Smooth muscle cell (in vitro differentiated cells): ENCODE results near the gene CREG1. TPM values are rescaled to one million over a fixed set of nuclear protein-coding genes. Genes with fewer than 3 reads are reported as not detected.

ENCODE experiments used
- DNase-seq: peaks from one replicate; lab custom pipeline; 2025; ENCODE audit not compliant: unreplicated experiment; lab: John Stamatoyannopoulos, UW
- H2AFZ ChIP-seq: fragments of 200-600 bp; sonication (generic); 2 replicates; pipeline ENCODE4 v1.6.0; 2016; ENCODE audit warnings: antibody characterized with exemption, low read depth, mild to moderate bottlenecking
- H3F3A ChIP-seq: fragments of 200-600 bp; sonication (generic); 2 replicates; pipeline ENCODE4 v1.6.0; 2017; ENCODE audit warnings: antibody characterized with exemption, low read depth
- H3K27ac ChIP-seq: fragments of 200-600 bp; sonication (generic); 2 replicates; pipeline ENCODE4 v1.5.1; 2016; ENCODE audit warnings: low read depth, mild to moderate bottlenecking
- H3K27me3 ChIP-seq: fragments of 200-600 bp; sonication (generic); 2 replicates; pipeline ENCODE4 v1.6.1; 2016; ENCODE audit warnings: low read depth, mild to moderate bottlenecking
- H3K36me3 ChIP-seq: fragments of 200-600 bp; sonication (generic); 2 replicates; pipeline ENCODE4 v1.5.1; 2016; ENCODE audit warnings: low read depth
- H3K4me1 ChIP-seq: fragments of 200-600 bp; sonication (generic); 2 replicates; pipeline ENCODE4 v1.5.1; 2016; ENCODE audit warnings: low read depth
- H3K4me2 ChIP-seq: fragments of 200-600 bp; sonication (generic); 2 replicates; pipeline ENCODE4 v1.6.0; 2016; ENCODE audit warnings: mild to moderate bottlenecking
- H3K4me3 ChIP-seq: fragments of 200-600 bp; sonication (generic); 2 replicates; pipeline ENCODE4 v1.5.1; 2016; ENCODE audit warnings: mild to moderate bottlenecking
- H3K79me2 ChIP-seq: fragments of 200-600 bp; sonication (generic); 2 replicates; pipeline ENCODE4 v1.6.0; 2016; ENCODE audit warnings: low read depth, mild to moderate bottlenecking
- H3K9ac ChIP-seq: fragments of 200-600 bp; sonication (generic); 2 replicates; pipeline ENCODE4 v1.6.0; 2016; ENCODE audit warnings: low read depth
- H3K9me3 ChIP-seq: fragments of 200-600 bp; sonication (generic); replicated peaks from 2 replicates; pipeline ENCODE4 v1.5.1; 2016; ENCODE audit warnings: low read depth
- H4K20me1 ChIP-seq: fragments of 200-600 bp; sonication (generic); 2 replicates; pipeline ENCODE4 v1.6.0; 2016; ENCODE audit warnings: low read depth
- CTCF ChIP-seq: fragments of 200-600 bp; sonication (generic); IDR thresholded peaks from 2 replicates; pipeline ENCODE4 v1.5.1; 2017; ENCODE audit warnings: borderline replicate concordance, mild to moderate bottlenecking, antibody characterized with exemption; ENCODE audit not compliant: insufficient read depth, poor library complexity, severe bottlenecking
- WGBS: methylation state at CpG from one replicate; pipeline ENCODE4 v1.1.7; 2016; ENCODE audit warnings: low lambda C conversion rate; 5-methylcytosine and 5-hydroxymethylcytosine counted together
- polyA plus RNA-seq: library from polyadenylated mRNA; unstranded; fragments of >200 nt; fragmentation: Nextera tagmentation; extraction: Ambion mirVana; gene quantifications from 2 replicates; pipeline ENCODE4 v1.2.1, GENCODE V29; 2016
- total RNA-seq: library from RNA; depleted of rRNA; stranded (reverse); fragments of >200 nt; gene quantifications from 2 replicates; pipeline ENCODE4 v1.2.3, GENCODE V29; 2014

Gene CREG1
- total and polyA plus RNA-seq, 2 experiments from 2014 or later = 43.1 to 80.0 TPM

DNA sequence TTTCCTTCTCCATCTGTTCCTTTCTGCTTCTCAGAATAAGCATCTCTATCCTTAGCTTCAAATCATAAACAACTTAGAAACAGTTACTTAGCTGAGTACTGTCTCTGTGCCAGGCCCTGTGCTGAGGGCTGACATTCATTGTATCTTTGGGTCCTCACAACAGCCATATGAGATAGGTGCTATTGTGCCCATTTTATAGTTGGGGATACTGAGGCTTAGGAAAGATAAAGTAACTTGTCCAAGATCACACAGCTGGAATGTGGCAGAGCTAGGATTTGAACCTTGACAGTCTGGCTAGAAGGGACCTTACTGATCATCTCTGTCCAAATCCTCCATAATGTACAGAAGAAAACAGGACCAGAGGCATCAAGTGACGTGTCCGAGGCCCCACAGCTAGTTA is 60.2 kb downstream of the CREG1 start:
- Histone ChIP-seq H2AFZ (no peak overlapping the region), H3K9ac (no peak overlapping the region), H3K79me2 (no peaks in the 10 kb centered on the region), H3F3A (no peaks in the 10 kb centered on the region), H3K27ac (no peak overlapping the region), H3K4me1 (peaks cover 30% of the 10 kb centered on the region), H4K20me1 (no peaks in the 10 kb centered on the region), H3K4me2 (no peak overlapping the region), H3K9me3 (no peaks in the 10 kb centered on the region), H3K27me3 (no peaks in the 10 kb centered on the region), H3K4me3 (no peak overlapping the region), H3K36me3 (no peaks in the 10 kb centered on the region)
- no peak for DNase-seq
- no peak for TF ChIP-seq CTCF
- 97% methylated on average over 2 of the region's 2 CpGs for WGBS

DNA sequence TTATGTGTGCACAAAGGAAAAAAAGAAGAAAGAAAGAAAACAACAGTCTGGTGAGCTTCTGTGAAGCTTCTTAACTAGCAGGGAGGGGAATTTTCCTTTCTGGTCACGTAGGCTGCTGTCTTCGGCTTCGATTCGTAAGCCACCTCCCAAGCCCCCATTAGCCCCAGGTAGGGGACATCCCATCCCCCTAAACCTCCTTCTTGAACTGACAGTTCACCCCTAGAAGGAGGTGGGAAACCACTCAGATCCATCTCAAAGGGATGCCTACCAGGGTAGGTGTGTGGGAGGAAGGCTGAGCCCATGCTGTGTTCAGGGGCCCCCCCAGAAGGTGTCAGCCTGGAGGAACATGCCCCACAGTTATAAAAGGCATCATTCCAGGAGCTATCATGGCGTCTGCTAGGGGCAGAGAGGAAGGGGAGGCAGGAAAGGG is 61.1 kb downstream of the CREG1 start:
- no peaks in the 10 kb centered on the region for H3K36me3 ChIP-seq
- no peak for DNase-seq
- H3F3A ChIP-seq = no peaks in the 10 kb centered on the region
- no peaks in the 10 kb centered on the region for H4K20me1 ChIP-seq
- H3K9ac ChIP-seq = no peak overlapping the region
- H3K79me2 ChIP-seq = no peaks in the 10 kb centered on the region
- H3K4me2 ChIP-seq = no peak overlapping the region
- peaks cover 35% of the 10 kb centered on the region for H3K4me1 ChIP-seq
- H3K27ac ChIP-seq = no peak overlapping the region
- H3K4me3 ChIP-seq = no peak overlapping the region
- no peaks in the 10 kb centered on the region for H3K9me3 ChIP-seq
- no peak overlapping the region for H2AFZ ChIP-seq
- H3K27me3 ChIP-seq = no peaks in the 10 kb centered on the region
- 80% methylated on average over 5 of the region's 5 CpGs for WGBS
- TF ChIP-seq CTCF = no peak

DNA sequence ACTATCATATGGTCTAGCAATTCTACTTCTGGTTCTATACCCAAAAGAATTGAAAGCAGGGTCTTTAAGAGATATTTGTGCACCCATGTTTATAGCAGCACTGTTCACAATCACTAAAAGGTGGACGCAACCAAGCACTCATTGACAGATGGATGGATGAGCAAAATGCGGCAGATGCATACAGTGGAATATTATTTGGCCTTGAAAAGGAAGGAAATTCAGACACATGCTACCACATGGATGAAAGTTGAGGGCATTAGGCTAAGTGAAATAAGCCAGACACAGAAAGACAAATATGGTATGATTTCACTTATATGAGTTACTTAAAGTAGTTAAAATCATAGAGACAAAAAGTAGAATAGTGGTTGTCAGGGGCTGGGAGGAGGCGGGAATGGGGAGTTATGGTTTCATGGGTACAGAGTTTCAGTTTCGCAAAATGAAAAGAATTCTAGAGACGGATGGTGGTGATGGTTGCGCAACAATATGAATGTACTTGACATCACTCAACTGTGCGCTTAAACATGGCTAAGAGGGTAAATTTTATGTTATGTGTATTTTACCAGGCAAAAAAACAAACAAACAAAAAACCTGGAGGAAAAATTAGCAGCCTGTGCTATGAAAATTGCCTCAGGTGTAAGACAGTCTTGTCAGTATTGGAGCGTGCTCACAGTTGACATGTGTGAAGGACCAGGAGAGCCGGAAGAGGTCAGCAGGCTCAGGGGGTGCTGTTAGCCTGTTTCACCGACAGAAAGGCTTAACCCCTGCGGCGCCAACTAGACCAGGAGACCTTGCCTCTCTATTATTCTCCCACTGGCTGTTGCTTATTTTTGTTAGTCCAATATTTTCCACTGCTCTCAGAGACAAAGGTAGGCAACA is 61.7 kb downstream of the CREG1 start:
- Histone ChIP-seq H3K36me3 (no peaks in the 10 kb centered on the region), H3K9me3 (no peaks in the 10 kb centered on the region), H3K27me3 (no peaks in the 10 kb centered on the region), H3K79me2 (no peaks in the 10 kb centered on the region), H3K4me3 (no peak overlapping the region), H3K4me1 (peaks cover 35% of the 10 kb centered on the region), H4K20me1 (no peaks in the 10 kb centered on the region), H3K9ac (no peak overlapping the region), H3K27ac (no peak overlapping the region), H2AFZ (no peak overlapping the region), H3K4me2 (no peak overlapping the region), H3F3A (no peaks in the 10 kb centered on the region)
- no peak for DNase-seq
- no peak for TF ChIP-seq CTCF
- 75% methylated on average over 12 of the region's 12 CpGs for WGBS

Other genes with a start within 250 kb of the CREG1 start
- gene CD247, start 35.2 kb downstream of the CREG1 start, total RNA-seq = 0.13 TPM in 1 of 2 replicates, not detected in the other
- gene CD247, start 35.2 kb downstream of the CREG1 start, polyA plus RNA-seq = not detected in 2 replicates
- gene RCSD1, start 76.5 kb upstream of the CREG1 start, total RNA-seq = 0.27 TPM in 1 of 2 replicates, not detected in the other
- gene RCSD1, start 76.5 kb upstream of the CREG1 start, polyA plus RNA-seq = 0.40 TPM in 1 of 2 replicates, not detected in the other
- 250 and 264 TPM in 2 replicates for gene MPZL1, start 168.2 kb upstream of the CREG1 start, total RNA-seq
- 276 and 303 TPM in 2 replicates for gene MPZL1, start 168.2 kb upstream of the CREG1 start, polyA plus RNA-seq